Nephron progenitor cell (in vitro differentiated cells): Measurements from ENCODE around the gene RFC4.

Experiments
- DNase-seq: peaks from one replicate; pipeline ENCODE4 v3.0.0; 2021
- H3K27ac Mint-ChIP-seq: 2 replicates; pipeline ENCODE4 v1.8.0; 2021; ENCODE audit warnings: mild to moderate bottlenecking, moderate library complexity, mixed read lengths
- H3K27me3 Mint-ChIP-seq: 2 replicates; pipeline ENCODE4 v1.8.0; 2021; ENCODE audit warnings: mild to moderate bottlenecking, low read depth, mixed read lengths; ENCODE audit not compliant: poor library complexity
- H3K36me3 Mint-ChIP-seq: 2 replicates; pipeline ENCODE4 v1.8.0; 2021; ENCODE audit warnings: low read depth, mixed read lengths
- H3K4me1 Mint-ChIP-seq: 2 replicates; pipeline ENCODE4 v1.8.0; 2021; ENCODE audit warnings: mixed read lengths
- H3K4me3 Mint-ChIP-seq: 2 replicates; pipeline ENCODE4 v1.8.0; 2021; ENCODE audit warnings: mild to moderate bottlenecking, moderate library complexity, mixed read lengths
- H3K9me3 Mint-ChIP-seq: 2 replicates; pipeline ENCODE4 v1.8.0; 2021; ENCODE audit warnings: mild to moderate bottlenecking, moderate library complexity, mixed read lengths
- TF ChIP-seq, protein P1 (sequence below): fragments of 200-600 bp; sonication (generic); IDR thresholded peaks from 2 replicates; pipeline ENCODE4 v1.5.0; 2021; ENCODE audit warnings: antibody characterized with exemption

Gene RFC4

DNA sequence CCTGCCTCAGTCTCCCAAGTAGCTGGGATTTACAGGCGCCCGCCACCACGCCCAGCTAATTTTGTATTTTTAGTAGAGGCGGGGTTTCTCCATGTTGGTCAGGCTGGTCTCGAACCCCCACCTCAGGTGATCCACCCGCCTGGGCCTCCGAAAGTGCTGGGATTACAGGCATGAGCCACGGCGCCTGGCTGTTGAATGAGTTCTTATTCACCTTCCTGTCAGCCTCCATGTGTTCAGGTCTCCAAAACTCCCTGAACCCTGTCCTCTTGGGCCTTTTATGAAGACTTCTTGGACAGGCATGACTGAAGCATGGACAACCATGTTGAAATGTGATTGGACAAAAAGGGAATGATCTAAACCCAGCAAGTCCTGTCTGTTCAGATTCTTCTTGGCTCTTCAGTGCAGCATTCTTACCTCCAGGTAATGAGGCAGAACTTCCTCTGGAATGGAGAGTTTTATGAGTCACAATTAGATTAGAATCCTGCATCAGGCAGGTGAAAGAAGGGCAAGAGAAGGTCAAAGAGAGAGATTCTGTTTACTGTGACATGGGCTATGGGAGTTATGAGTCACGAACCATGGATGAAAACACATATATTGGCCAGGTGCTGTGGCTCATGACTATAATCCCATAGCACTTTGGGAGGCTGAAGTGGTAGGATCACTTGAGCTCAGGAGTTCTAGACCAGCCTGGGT, 46.0 kb downstream of the RFC4 start:
- Mint-ChIP-seq H3K9me3 (peaks cover 4% of the 10 kb centered on the region), H3K36me3 (no peaks in the 10 kb centered on the region), H3K27ac (no peak overlapping the region), H3K27me3 (peaks cover 22% of the 10 kb centered on the region), H3K4me1 (no peaks in the 10 kb centered on the region), H3K4me3 (no peak overlapping the region)
- TF ChIP-seq, protein P1, sequence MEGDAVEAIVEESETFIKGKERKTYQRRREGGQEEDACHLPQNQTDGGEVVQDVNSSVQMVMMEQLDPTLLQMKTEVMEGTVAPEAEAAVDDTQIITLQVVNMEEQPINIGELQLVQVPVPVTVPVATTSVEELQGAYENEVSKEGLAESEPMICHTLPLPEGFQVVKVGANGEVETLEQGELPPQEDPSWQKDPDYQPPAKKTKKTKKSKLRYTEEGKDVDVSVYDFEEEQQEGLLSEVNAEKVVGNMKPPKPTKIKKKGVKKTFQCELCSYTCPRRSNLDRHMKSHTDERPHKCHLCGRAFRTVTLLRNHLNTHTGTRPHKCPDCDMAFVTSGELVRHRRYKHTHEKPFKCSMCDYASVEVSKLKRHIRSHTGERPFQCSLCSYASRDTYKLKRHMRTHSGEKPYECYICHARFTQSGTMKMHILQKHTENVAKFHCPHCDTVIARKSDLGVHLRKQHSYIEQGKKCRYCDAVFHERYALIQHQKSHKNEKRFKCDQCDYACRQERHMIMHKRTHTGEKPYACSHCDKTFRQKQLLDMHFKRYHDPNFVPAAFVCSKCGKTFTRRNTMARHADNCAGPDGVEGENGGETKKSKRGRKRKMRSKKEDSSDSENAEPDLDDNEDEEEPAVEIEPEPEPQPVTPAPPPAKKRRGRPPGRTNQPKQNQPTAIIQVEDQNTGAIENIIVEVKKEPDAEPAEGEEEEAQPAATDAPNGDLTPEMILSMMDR = no peak
- DNase-seq = no peak

DNA sequence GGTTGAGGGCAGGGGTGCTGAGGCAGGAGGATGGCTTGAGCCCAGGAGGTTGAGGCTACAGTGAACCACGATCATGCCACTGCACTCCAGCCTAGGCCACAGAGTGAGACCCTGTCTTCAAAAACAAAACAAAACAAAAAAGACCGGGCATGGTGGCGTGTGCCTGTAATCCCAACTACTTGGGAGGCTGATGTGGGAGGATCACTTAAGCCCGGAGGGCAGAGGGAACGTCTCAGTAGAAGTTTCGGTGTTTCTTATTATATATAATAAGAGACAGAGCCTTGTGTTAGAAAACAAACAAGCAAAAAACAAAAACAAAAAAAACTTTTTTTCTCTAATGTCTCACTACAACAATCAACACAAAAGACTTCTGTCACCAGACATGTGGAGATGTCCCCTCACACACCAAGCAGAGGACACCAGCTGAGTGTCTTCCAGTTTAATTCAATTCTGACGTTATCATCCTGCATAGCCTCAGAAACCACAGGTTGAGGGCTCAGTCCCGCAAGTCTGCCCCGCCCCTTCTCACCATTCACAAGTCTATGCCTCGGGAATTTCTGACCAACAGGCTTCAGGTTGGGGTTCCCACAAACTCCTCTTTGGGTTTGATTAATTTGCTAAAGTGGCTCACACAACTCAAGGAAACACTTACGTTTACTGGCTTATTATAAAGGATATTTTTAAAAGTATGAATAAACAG, 46.9 kb downstream of the RFC4 start:
- H3K4me3 Mint-ChIP-seq = no peak overlapping the region
- DNase-seq = no peak
- no peaks in the 10 kb centered on the region for H3K36me3 Mint-ChIP-seq
- no peak overlapping the region for H3K27ac Mint-ChIP-seq
- H3K27me3 Mint-ChIP-seq = peaks cover 22% of the 10 kb centered on the region
- TF ChIP-seq, protein P1 = no peak
- H3K4me1 Mint-ChIP-seq = no peaks in the 10 kb centered on the region
- no peaks in the 10 kb centered on the region for H3K9me3 Mint-ChIP-seq

DNA sequence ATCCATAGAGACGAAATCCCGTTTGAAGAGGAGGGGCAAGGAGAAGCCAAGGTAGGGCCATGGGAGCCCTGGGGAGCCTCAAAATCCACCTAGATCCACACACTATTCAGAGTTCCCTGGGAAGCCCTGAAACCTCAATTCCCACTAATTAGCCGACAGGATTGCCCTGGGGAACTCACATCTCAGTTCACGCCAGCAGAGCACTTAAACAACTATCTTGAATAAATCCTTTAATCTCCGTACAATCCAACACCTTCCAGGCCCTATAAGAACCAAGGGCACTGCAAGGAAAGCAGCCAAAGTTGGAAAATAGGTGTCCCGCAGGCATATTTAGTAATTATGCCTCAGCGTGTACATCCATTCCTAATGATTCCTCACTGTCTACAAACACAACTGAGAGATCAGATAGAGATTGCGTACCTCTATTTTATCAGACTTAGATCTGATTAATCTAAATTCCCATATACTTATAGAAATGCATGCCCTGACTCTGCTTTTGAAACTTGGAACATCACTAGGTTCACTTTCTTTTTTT, 48.5 kb downstream of the RFC4 start:
- TF ChIP-seq, protein P1 = no peak
- Mint-ChIP-seq H3K27me3 (peaks cover 17% of the 10 kb centered on the region), H3K9me3 (no peaks in the 10 kb centered on the region), H3K4me3 (no peak overlapping the region), H3K4me1 (peaks cover 3% of the 10 kb centered on the region), H3K27ac (no peak overlapping the region), H3K36me3 (no peaks in the 10 kb centered on the region)
- DNase-seq = no peak

DNA sequence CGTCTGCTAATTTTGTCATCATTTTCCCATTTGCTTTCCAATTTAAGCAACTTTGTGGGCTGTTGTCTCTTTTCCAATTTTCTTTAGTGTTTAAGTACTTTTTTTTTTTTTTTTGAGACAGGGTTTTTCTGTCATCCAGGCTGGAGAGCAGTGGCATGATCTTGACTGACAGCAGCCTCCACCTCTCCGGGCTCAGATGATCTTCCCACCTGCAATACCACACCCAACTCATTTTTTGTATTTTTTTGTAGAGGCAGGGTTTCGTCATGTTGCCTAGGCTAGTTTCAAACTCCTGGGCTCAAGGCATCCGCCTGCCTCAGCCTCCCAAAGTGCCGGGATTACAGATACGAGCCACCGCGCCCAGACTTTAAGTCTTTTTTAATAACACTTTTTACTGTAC, 49.1 kb downstream of the RFC4 start:
- DNase-seq = no peak
- Mint-ChIP-seq H3K27ac (no peak overlapping the region), H3K9me3 (no peaks in the 10 kb centered on the region), H3K4me3 (no peak overlapping the region), H3K4me1 (peaks cover 3% of the 10 kb centered on the region), H3K27me3 (peaks cover 14% of the 10 kb centered on the region), H3K36me3 (no peaks in the 10 kb centered on the region)
- TF ChIP-seq, protein P1 = no peak

DNA sequence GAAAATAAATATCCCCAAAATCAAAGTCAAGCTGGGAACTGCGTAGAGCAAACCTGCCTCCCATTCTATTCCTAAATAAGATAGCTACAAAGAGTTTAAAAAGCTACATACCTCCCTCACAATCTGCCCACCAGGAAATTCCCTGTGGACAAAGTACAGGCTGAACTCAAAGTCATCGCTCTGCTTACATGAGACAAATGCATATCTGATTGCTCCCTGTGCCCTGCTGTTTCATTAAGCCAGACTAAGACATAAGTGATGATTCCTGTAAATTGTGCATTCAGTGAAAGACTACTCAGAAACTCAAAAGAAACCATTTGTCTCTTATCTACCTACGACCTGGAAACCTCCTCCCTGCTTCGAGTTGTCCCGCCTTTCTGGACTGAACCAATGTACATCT, 51.4 kb downstream of the RFC4 start:
- peaks cover 7% of the 10 kb centered on the region for H3K27me3 Mint-ChIP-seq

More for the DNA sequence above, 51.4 kb downstream of the RFC4 start:
- H3K9me3 Mint-ChIP-seq = no peaks in the 10 kb centered on the region
- peaks cover 3% of the 10 kb centered on the region for H3K4me1 Mint-ChIP-seq
- H3K36me3 Mint-ChIP-seq = no peaks in the 10 kb centered on the region
- no peak for DNase-seq
- H3K4me3 Mint-ChIP-seq = no peak overlapping the region
- H3K27ac Mint-ChIP-seq = no peak overlapping the region
- TF ChIP-seq, protein P1 = no peak
